Measurements from ENCODE around the gene GNE. TPM values are rescaled to one million over a fixed set of nuclear protein-coding genes. Genes with fewer than 3 reads are reported as not detected.
A peak's percentile ranks its signal among the peaks of the same experiment; 100 is the strongest.

The GNE gene
- total and polyA plus RNA-seq, 2 donors from 2014 or later = 10.3 to 48.1 TPM

GRCh38 chr9:36169708-36170107, 88.5 kb downstream of the GNE start:
- no peaks in the 10 kb centered on the region for H3K9me3 ChIP-seq (ENCODE audit: control insufficient read depth in 2 of 3, insufficient read depth in 1 of 3, low read length in 3 of 3)
- intact Hi-C loops (cut with DNase I) = loop anchor here (10.0 kb wide), 1 partner anchor 55 kb away; no protein-coding TSS in a partner anchor
- no peaks in the 10 kb centered on the region for H3K36me3 ChIP-seq (ENCODE audit: control insufficient read depth in 2 of 3, insufficient read depth in 3 of 3, low read length in 3 of 3)
- no peaks in the 10 kb centered on the region for H3K27me3 ChIP-seq (ENCODE audit: control insufficient read depth, insufficient read depth, low read length)
- H3K9ac ChIP-seq (ENCODE audit: low read length in 3 of 3) = no peak overlapping the region
- H3K27ac ChIP-seq (ENCODE audit: low read depth in 2 of 2, low read length in 2 of 2) = no peak overlapping the region
- peaks cover 0 to 2% (median 0%) of the 10 kb centered on the region in 3 donors for H3K4me1 ChIP-seq (ENCODE audit: control insufficient read depth in 2 of 3, insufficient read depth in 2 of 3, low read depth in 1 of 3, low read length in 3 of 3)
- no peak for FAIRE-seq
- no peak overlapping the region for H3K4me3 ChIP-seq (ENCODE audit: low read length in 3 of 3)
- no peak for DNase-seq
- no peak for TF ChIP-seq CTCF (IDR thresholded peaks at IDR 0.05; ENCODE audit: borderline replicate concordance, extremely low read depth, insufficient read depth)

GRCh38 chr9:36169166-36169565, 89.1 kb downstream of the GNE start, which contains the start of gene CCIN:
TSS of gene CCIN (plus strand) at chr9:36169388. CDS start at chr9:36169503, 115 bp downstream.
- Histone ChIP-seq H3K36me3 (ENCODE audit: control insufficient read depth in 2 of 3, insufficient read depth in 3 of 3, low read length in 3 of 3) (no peaks in the 10 kb centered on the region), H3K9ac (ENCODE audit: low read length in 3 of 3) (no peak within 1 kb of the TSS), H3K27me3 (ENCODE audit: control insufficient read depth, insufficient read depth, low read length) (no peaks in the 10 kb centered on the region), H3K27ac (ENCODE audit: low read depth in 2 of 2, low read length in 2 of 2) (no peak within 1 kb of the TSS), H3K9me3 (ENCODE audit: control insufficient read depth in 2 of 3, insufficient read depth in 1 of 3, low read length in 3 of 3) (no peaks in the 10 kb centered on the region), H3K4me3 (ENCODE audit: low read length in 3 of 3) (no peak within 1 kb of the TSS), H3K4me1 (ENCODE audit: control insufficient read depth in 2 of 3, insufficient read depth in 2 of 3, low read depth in 1 of 3, low read length in 3 of 3) (peaks cover 0 to 2% (median 0%) of the 10 kb centered on the region in 3 donors)
- DNase-seq (no peak), FAIRE-seq (no peak)
- intact Hi-C loops (cut with DNase I) = loop anchor here (10.0 kb wide), 1 partner anchor 54 kb away; no protein-coding TSS in a partner anchor
- no peak for TF ChIP-seq CTCF (IDR thresholded peaks at IDR 0.05; ENCODE audit: borderline replicate concordance, extremely low read depth, insufficient read depth)

GRCh38 chr9:36166168-36166927, 91.9 kb downstream of the GNE start:
- intact Hi-C loops (cut with DNase I) = loop anchor here (10.0 kb wide), 1 partner anchor 52 kb away; no protein-coding TSS in a partner anchor
- DNase-seq (peak; percentile 77 to 90 (median 87)), FAIRE-seq (no peak)
- H3K27me3 ChIP-seq (ENCODE audit: control insufficient read depth, insufficient read depth, low read length) = no peaks in the 10 kb centered on the region
- H3K4me1 ChIP-seq (ENCODE audit: control insufficient read depth in 2 of 3, insufficient read depth in 2 of 3, low read depth in 1 of 3, low read length in 3 of 3) = peaks cover 0 to 2% (median 2%) of the 10 kb centered on the region in 3 donors
- peak overlapping the region in 2 of 3 donors; percentile 20 to 40 for H3K4me3 ChIP-seq (ENCODE audit: low read length in 3 of 3)
- peak; percentile 84 for TF ChIP-seq CTCF (IDR thresholded peaks at IDR 0.05; ENCODE audit: borderline replicate concordance, extremely low read depth, insufficient read depth)
- no peak overlapping the region for H3K27ac ChIP-seq (ENCODE audit: low read depth in 2 of 2, low read length in 2 of 2)
- no peaks in the 10 kb centered on the region for H3K36me3 ChIP-seq (ENCODE audit: control insufficient read depth in 2 of 3, insufficient read depth in 3 of 3, low read length in 3 of 3)
- H3K9me3 ChIP-seq (ENCODE audit: control insufficient read depth in 2 of 3, insufficient read depth in 1 of 3, low read length in 3 of 3) = no peaks in the 10 kb centered on the region
- no peak overlapping the region for H3K9ac ChIP-seq (ENCODE audit: low read length in 3 of 3)

Data from kidney (tissue), 14 donors.